Epithelial cell of proximal tubule (primary cell): ENCODE measurements around the gene ANKRD13D. TPM values are rescaled to one million over a fixed set of nuclear protein-coding genes. Genes with fewer than 3 reads are reported as not detected.

Source experiments
- DNase-seq: peaks from one replicate; pipeline ENCODE4 v3.0.0-alpha.2; 2011; ENCODE audit warnings: low read depth
- H3K4me3 ChIP-seq: 2 replicates; pipeline ENCODE4 v1.5.1; 2011; ENCODE audit warnings: low read depth, mild to moderate bottlenecking, low read length
- CTCF ChIP-seq: conservative IDR thresholded peaks from 2 replicates; pipeline ENCODE4 v1.5.1; 2012; ENCODE audit warnings: low read depth, mild to moderate bottlenecking, low read length
- total RNA-seq: library from RNA; depleted of rRNA; stranded (reverse); fragments of >200 nt; gene quantifications from 2 replicates; pipeline ENCODE4 v1.2.3, GENCODE V29; 2015

ANKRD13D gene
- total RNA-seq, 1 donor from 2014 or later: 32.3 TPM

GRCh38 chr11:67323526-67323925 is 34.4 kb downstream of the ANKRD13D start:
- no peak for DNase-seq
- TF ChIP-seq CTCF: no peak
- H3K4me3 ChIP-seq: no peak overlapping the region

GRCh38 chr11:67332081-67332691 is 43.1 kb downstream of the ANKRD13D start:
- TF ChIP-seq CTCF: no peak
- DNase-seq: no peak
- H3K4me3 ChIP-seq: no peak overlapping the region

GRCh38 chr11:67337257-67337656 is 48.2 kb downstream of the ANKRD13D start:
- H3K4me3 ChIP-seq: no peak overlapping the region
- no peak for TF ChIP-seq CTCF
- DNase-seq: no peak

- TF ChIP-seq CTCF: no peak
- DNase-seq: no peak
Measured at GRCh38 chr11:67344264-67344663, 55.2 kb downstream of the ANKRD13D start.

GRCh38 chr11:67345247-67345919 is 56.3 kb downstream of the ANKRD13D start:
- H3K4me3 ChIP-seq: no peak overlapping the region
- no peak for DNase-seq
- TF ChIP-seq CTCF: no peak

More at GRCh38 chr11:67344264-67344663, 55.2 kb downstream of the ANKRD13D start:
- H3K4me3 ChIP-seq: no peak overlapping the region

GRCh38 chr11:67345920-67346819 is 57.1 kb downstream of the ANKRD13D start:
- TF ChIP-seq CTCF: peak; percentile 93
- no peak for DNase-seq
- no peak overlapping the region for H3K4me3 ChIP-seq
